ENCODE data around the gene KCNN3. TPM values are rescaled to one million over a fixed set of nuclear protein-coding genes. Genes with fewer than 3 reads are reported as not detected.
A peak's percentile ranks its signal among the peaks of the same experiment; 100 is the strongest.

The KCNN3 gene
- total RNA-seq, 1 donor from 2014 or later = 5.4 TPM

- DNase-seq (ENCODE audit: low spot score) = no peak
These were observed 28.7 kb downstream of the KCNN3 start for GRCh38 chr1:154841384-154841783.

GRCh38 chr1:154840269-154841176 is 29.6 kb downstream of the KCNN3 start:
- DNase-seq (ENCODE audit: low spot score) = no peak

GRCh38 chr1:154839691-154840090 is 30.4 kb downstream of the KCNN3 start:
- no peak for DNase-seq (ENCODE audit: low spot score)

- DNase-seq (ENCODE audit: low spot score) = no peak
These were observed 31.1 kb downstream of the KCNN3 start for GRCh38 chr1:154838988-154839387.

GRCh38 chr1:154838461-154838860 is 31.6 kb downstream of the KCNN3 start:
- no peak for DNase-seq (ENCODE audit: low spot score)

GRCh38 chr1:154837672-154838171 is 32.4 kb downstream of the KCNN3 start:
- DNase-seq (ENCODE audit: low spot score) = peak; percentile 57

- DNase-seq (ENCODE audit: low spot score) = no peak
These were observed 32.9 kb downstream of the KCNN3 start for GRCh38 chr1:154837034-154837671.

GRCh38 chr1:154835531-154836324 is 34.4 kb downstream of the KCNN3 start:
- DNase-seq (ENCODE audit: low spot score) = no peak

- DNase-seq (ENCODE audit: low spot score) = no peak
These were observed 36.2 kb downstream of the KCNN3 start for GRCh38 chr1:154833841-154834240.

GRCh38 chr1:154833209-154833608 is 36.9 kb downstream of the KCNN3 start:
- DNase-seq (ENCODE audit: low spot score) = no peak

- DNase-seq (ENCODE audit: low spot score) = no peak
These were observed 37.7 kb downstream of the KCNN3 start for GRCh38 chr1:154832384-154832783.

GRCh38 chr1:154831462-154831861 is 38.6 kb downstream of the KCNN3 start:
- no peak for DNase-seq (ENCODE audit: low spot score)

- DNase-seq (ENCODE audit: low spot score) = no peak
These were observed 41.0 kb downstream of the KCNN3 start for GRCh38 chr1:154829062-154829461.

GRCh38 chr1:154824179-154825000 is 45.7 kb downstream of the KCNN3 start:
- DNase-seq (ENCODE audit: low spot score) = no peak

- DNase-seq (ENCODE audit: low spot score) = no peak
These were observed 47.4 kb downstream of the KCNN3 start for GRCh38 chr1:154822717-154823116.

GRCh38 chr1:154822233-154822632 is 47.8 kb downstream of the KCNN3 start:
- no peak for DNase-seq (ENCODE audit: low spot score)

- no peak for DNase-seq (ENCODE audit: low spot score)
These were observed 49.0 kb downstream of the KCNN3 start for GRCh38 chr1:154821083-154821482.

- DNase-seq (ENCODE audit: low spot score) = no peak
These were observed 49.4 kb downstream of the KCNN3 start for GRCh38 chr1:154820646-154821045.

GRCh38 chr1:154819628-154820590 is 50.2 kb downstream of the KCNN3 start:
- no peak for DNase-seq (ENCODE audit: low spot score)

GRCh38 chr1:154818911-154819310 is 51.2 kb downstream of the KCNN3 start:
- DNase-seq (ENCODE audit: low spot score) = no peak

Measured in ureter (tissue), 1 donor.